GM19397 (cell line): ENCODE data around the gene TMEM132E.

Experiments used
- ATAC-seq: cut with Tn5 transposase; IDR thresholded peaks from one replicate; pipeline ENCODE4 v1.9.1; 2021; ENCODE audit warnings: mild to moderate bottlenecking, moderate library complexity; ENCODE audit not compliant: unreplicated experiment

The TMEM132E gene

GRCh38 chr17:34656801-34657200 is 77.4 kb downstream of the TMEM132E start:
- no peak for ATAC-seq

GRCh38 chr17:34658811-34659560 is 79.6 kb downstream of the TMEM132E start:
- ATAC-seq, result no peak

GRCh38 chr17:34663714-34664113 is 84.3 kb downstream of the TMEM132E start:
- no peak for ATAC-seq

- no peak for ATAC-seq
Measured at GRCh38 chr17:34665150-34665806, 85.9 kb downstream of the TMEM132E start.

- ATAC-seq, result no peak
Measured at GRCh38 chr17:34665819-34666763, 86.7 kb downstream of the TMEM132E start.

GRCh38 chr17:34667656-34668055 is 88.3 kb downstream of the TMEM132E start:
- no peak for ATAC-seq

- no peak for ATAC-seq
Measured at GRCh38 chr17:34668206-34668605, 88.8 kb downstream of the TMEM132E start.

GRCh38 chr17:34669511-34669910 is 90.1 kb downstream of the TMEM132E start:
- ATAC-seq, result no peak

GRCh38 chr17:34670618-34671017 is 91.2 kb downstream of the TMEM132E start:
- ATAC-seq, result no peak

- ATAC-seq, result no peak
Measured at GRCh38 chr17:34671191-34671590, 91.8 kb downstream of the TMEM132E start.

GRCh38 chr17:34672176-34672785 is 92.9 kb downstream of the TMEM132E start:
- ATAC-seq, result no peak

- no peak for ATAC-seq
Measured at GRCh38 chr17:34673516-34673915, 94.1 kb downstream of the TMEM132E start.

- no peak for ATAC-seq
Measured at GRCh38 chr17:34673995-34674890, 94.9 kb downstream of the TMEM132E start.

- no peak for ATAC-seq
Measured at GRCh38 chr17:34675143-34675542, 95.8 kb downstream of the TMEM132E start.

- ATAC-seq, result no peak
Measured at GRCh38 chr17:34675605-34676004, 96.2 kb downstream of the TMEM132E start.

GRCh38 chr17:34680151-34680550 is 100.8 kb downstream of the TMEM132E start:
- no peak for ATAC-seq

GRCh38 chr17:34682305-34682704 is 102.9 kb downstream of the TMEM132E start:
- no peak for ATAC-seq

GRCh38 chr17:34683390-34683789 is 104.0 kb downstream of the TMEM132E start:
- no peak for ATAC-seq
